SK-N-SH (cell line): ENCODE results near the gene KCNN1. TPM values are rescaled to one million over a fixed set of nuclear protein-coding genes. Genes with fewer than 3 reads are reported as not detected.
A peak's percentile ranks its signal among the peaks of the same experiment; 100 is the strongest.

Experiments used
- CTCF ChIA-PET: fragments of 300-600, 350-600 bp; formaldehyde crosslinking; extraction: SDS; loops from one replicate; lab custom pipeline; 2021; lab: Yijun Ruan, JAX
- POLR2A ChIA-PET: fragments of 350-600 bp; sonication (Branson Sonifier 250); formaldehyde crosslinking; extraction: SDS; loops from one replicate; lab custom pipeline; 2020; ENCODE audit warnings: antibody characterized with exemption, inconsistent platforms; lab: Yijun Ruan, JAX
- DNase-seq: peaks from one replicate; pipeline ENCODE4 v3.0.0; 2012
- H2AFZ ChIP-seq: fragments of 200-600 bp; sonication (generic); 2 replicates; pipeline ENCODE4 v1.8.1; 2016; ENCODE audit warnings: antibody characterized with exemption, mild to moderate bottlenecking, low read depth
- H3F3A ChIP-seq: fragments of 200-600 bp; sonication (generic); replicated peaks from 2 replicates; pipeline ENCODE3; 2016; ENCODE audit warnings: antibody characterized with exemption, mild to moderate bottlenecking; ENCODE audit not compliant: insufficient read depth
- H3K27ac ChIP-seq, 2 experiments: fragments of 200-500 bp in 1 of 2; fragments of 200-600 bp in 1 of 2; sonication (Bioruptor generic) in 1 of 2; sonication (generic), shearing (Covaris generic) in 1 of 2; 2 replicates each; pipeline versions ENCODE4 v1.5.1 to v1.6.1; 2014 to 2016; ENCODE audit warnings: low read depth in 2 of 2, inconsistent platforms in 1 of 2, low read length in 1 of 2, mild to moderate bottlenecking in 1 of 2, mixed read lengths in 1 of 2
- H3K27me3 ChIP-seq: fragments of 200-600 bp; sonication (generic), shearing (Covaris generic); 2 replicates; pipeline ENCODE4 v1.6.1; 2016; ENCODE audit warnings: mixed run types; ENCODE audit not compliant: insufficient read depth
- H3K36me3 ChIP-seq, 2 experiments: fragments of 200-500 bp in 1 of 2; fragments of 200-600 bp in 1 of 2; sonication (Bioruptor generic) in 1 of 2; sonication (generic) in 1 of 2; replicated peaks in 1 of 2; 2 replicates each; pipeline versions ENCODE3 to v1.5.1; 2014 to 2016; ENCODE audit warnings: low read length in 1 of 2, mild to moderate bottlenecking in 1 of 2; ENCODE audit not compliant: insufficient read depth in 2 of 2, control insufficient read depth in 1 of 2
- H3K4me1 ChIP-seq, 2 experiments: fragments of 200-500 bp in 1 of 2; fragments of 200-600 bp in 1 of 2; sonication (Bioruptor generic) in 1 of 2; sonication (generic), shearing (Covaris generic) in 1 of 2; 2 replicates each; pipeline versions ENCODE4 v1.5.1 to v1.6.1; 2014 to 2016; ENCODE audit warnings: low read depth in 1 of 2, low read length in 1 of 2, mixed run types in 1 of 2; ENCODE audit not compliant: insufficient read depth in 2 of 2, control insufficient read depth in 1 of 2
- H3K4me2 ChIP-seq: fragments of 200-600 bp; sonication (generic), shearing (Covaris generic); 2 replicates; pipeline ENCODE4 v1.6.1; 2017; ENCODE audit warnings: mixed run types
- H3K4me3 ChIP-seq, 2 experiments: fragments of 200-500 bp in 1 of 2; fragments of 200-600 bp in 1 of 2; sonication (Bioruptor generic) in 1 of 2; sonication (generic), shearing (Covaris generic) in 1 of 2; 2 replicates each; pipeline versions ENCODE4 v1.5.1 to v1.8.1; 2014 to 2016; ENCODE audit warnings: low read depth in 2 of 2, inconsistent platforms in 1 of 2, low read length in 1 of 2, mild to moderate bottlenecking in 1 of 2, mixed read lengths in 1 of 2, moderate library complexity in 1 of 2
- H3K79me2 ChIP-seq: fragments of 200-600 bp; sonication (generic); 2 replicates; pipeline ENCODE4 v1.8.1; 2017; ENCODE audit warnings: mild to moderate bottlenecking; ENCODE audit not compliant: insufficient read depth
- H3K9ac ChIP-seq: fragments of 200-600 bp; sonication (generic); 2 replicates; pipeline ENCODE4 v1.6.1; 2017; ENCODE audit warnings: mixed run types
- H3K9me2 ChIP-seq: fragments of 200-600 bp; sonication (generic); 2 replicates; pipeline ENCODE4 v1.6.1; 2017; ENCODE audit warnings: mixed run types
- H3K9me3 ChIP-seq: fragments of 200-600 bp; sonication (generic); 2 replicates; pipeline ENCODE4 v1.6.1; 2017; ENCODE audit warnings: mixed run types, mild to moderate bottlenecking, moderate library complexity
- H4K20me1 ChIP-seq: fragments of 200-600 bp; sonication (generic); 2 replicates; pipeline ENCODE4 v1.6.1; 2017; ENCODE audit warnings: mild to moderate bottlenecking, mixed run types; ENCODE audit not compliant: insufficient read depth
- CTCF ChIP-seq: fragments of 200-600 bp; sonication (generic); IDR thresholded peaks from 2 replicates; pipeline ENCODE4 v1.6.1; 2017; ENCODE audit warnings: antibody characterized with exemption, mild to moderate bottlenecking, moderate library complexity
- EZH2phosphoT487 ChIP-seq: fragments of 200-600 bp; sonication (generic); IDR thresholded peaks from 2 replicates; pipeline ENCODE4 v1.6.1; 2017; ENCODE audit warnings: low read depth, mixed run types, mild to moderate bottlenecking, antibody characterized with exemption, moderate library complexity, borderline replicate concordance
- FOSL2 ChIP-seq: IDR thresholded peaks from 2 replicates; pipeline ENCODE4 v1.4.0; 2012; ENCODE audit warnings: low read depth, mild to moderate bottlenecking, moderate library complexity, borderline replicate concordance
- FOXJ3 ChIP-seq: sonication (generic); formaldehyde crosslinking; IDR thresholded peaks from 2 replicates; pipeline ENCODE4 v1.5.1; 2020; ENCODE audit warnings: mild to moderate bottlenecking, missing genetic modification reagents
- MAX ChIP-seq: IDR thresholded peaks from 2 replicates; pipeline ENCODE4 v1.4.0; 2012; ENCODE audit warnings: low read depth
- MEF2A ChIP-seq: IDR thresholded peaks from 2 replicates; pipeline ENCODE4 v1.4.0; 2012; ENCODE audit warnings: low read depth, borderline replicate concordance
- MXI1 ChIP-seq: IDR thresholded peaks from 2 replicates; pipeline ENCODE4 v1.6.1; 2012; ENCODE audit warnings: mild to moderate bottlenecking, low read depth, low read length, improper control_type of control experiment
- POLR2AphosphoS5 ChIP-seq: IDR thresholded peaks from 2 replicates; pipeline ENCODE4 v1.6.1; 2012; ENCODE audit warnings: low read depth, low read length
- RAD21 ChIP-seq: IDR thresholded peaks from 2 replicates; pipeline ENCODE4 v1.6.1; 2012; ENCODE audit warnings: mild to moderate bottlenecking, low read length
- SMC3 ChIP-seq: IDR thresholded peaks from 2 replicates; pipeline ENCODE4 v1.6.1; 2012; ENCODE audit warnings: low read depth, low read length, improper control_type of control experiment
- WGBS: methylation state at CpG from one replicate; pipeline ENCODE4 v1.1.6; 2017; ENCODE audit warnings: low lambda C conversion rate; 5-methylcytosine and 5-hydroxymethylcytosine counted together
- polyA plus RNA-seq, 3 experiments: library from polyadenylated mRNA; depleted of rRNA; stranded (reverse); fragments of >200 nt; gene quantifications; 2 replicates each; pipeline ENCODE4 v1.2.3, GENCODE V29; 2012

KCNN1 gene
- polyA plus RNA-seq, 1 of the 3 experiments (the other 2 are of a cell fraction): 3.6 TPM

GRCh38 chr19:17938092-17938845 lies 28.6 kb upstream of the KCNN1 start:
- H3K79me2 ChIP-seq: peaks cover 18% of the 10 kb centered on the region
- CTCF ChIA-PET: interaction anchor here (0.6 to 21.7 kb wide), 39 partner anchors 8 to 292 kb away, joined by 3 to 464 read pairs (median 5); partner anchors contain the start of genes ARRDC2, KCNN1, RPL18A and SLC5A5
- 54% methylated on average over 6 of the region's 7 CpGs for WGBS
- H3K27me3 ChIP-seq: no peaks in the 10 kb centered on the region
- no peaks in the 10 kb centered on the region for H3K36me3 ChIP-seq
- H3K9me2 ChIP-seq: no peaks in the 10 kb centered on the region
- peaks cover 6% of the 10 kb centered on the region; the same call in 1 of the 2 replicates for H4K20me1 ChIP-seq
- H3K9me3 ChIP-seq: no peaks in the 10 kb centered on the region
- no peak overlapping the region; a peak in 1 of 4 replicates for H3K4me3 ChIP-seq
- no peak overlapping the region for H3K9ac ChIP-seq
- TF ChIP-seq MXI1: 0 out of 2 replicates have a peak, but pooled peaks have one; percentile 14
- TF ChIP-seq CTCF: peak; percentile 95
- TF ChIP-seq FOSL2: peak; percentile 39; the same call in 1 of the 2 replicates
- TF ChIP-seq SMC3: peak; percentile 94
- peak; percentile 50 for TF ChIP-seq MAX
- no peak for TF ChIP-seq FOXJ3 (CRISPR knock-in tag)
- no peak for TF ChIP-seq MEF2A
- peak; percentile 94 for TF ChIP-seq RAD21
- no peak overlapping the region; a peak in 1 of 4 replicates for H3K27ac ChIP-seq
- DNase-seq: peak; percentile 92
- no peaks in the 10 kb centered on the region for H3F3A ChIP-seq
- POLR2A ChIA-PET: interaction anchor here (0.5 to 1.3 kb wide), 3 partner anchors 58 to 63 kb away, joined by 3 to 6 read pairs (median 3); no protein-coding TSS in a partner anchor
- H3K4me2 ChIP-seq: no peak overlapping the region
- peaks cover 0 to 7% of the 10 kb centered on the region in 2 experiments; a peak in 1 of 4 replicates for H3K4me1 ChIP-seq
- no peak overlapping the region for H2AFZ ChIP-seq

- CTCF ChIA-PET: interaction anchor here (0.6 to 21.7 kb wide), 6 partner anchors 7 to 137 kb away, joined by 3 to 464 read pairs (median 4); partner anchors contain the start of genes ARRDC2, CCDC124 and KCNN1
- POLR2A ChIA-PET: no interaction called here
Observed at GRCh38 chr19:17942181-17942580, 24.7 kb upstream of the KCNN1 start.

More at GRCh38 chr19:17942181-17942580, 24.7 kb upstream of the KCNN1 start:
- H3K4me3 ChIP-seq: no peak overlapping the region
- no peak overlapping the region for H3K9ac ChIP-seq
- TF ChIP-seq POLR2AphosphoS5 (no peak), EZH2phosphoT487 (no peak)
- peaks cover 15% of the 10 kb centered on the region for H3F3A ChIP-seq
- no peaks in the 10 kb centered on the region for H3K79me2 ChIP-seq
- no peak overlapping the region for H3K27ac ChIP-seq
- 97% methylated on average over 15 of the region's 17 CpGs for WGBS
- no peaks in the 10 kb centered on the region for H3K27me3 ChIP-seq
- H4K20me1 ChIP-seq: peaks cover 11% of the 10 kb centered on the region
- H3K9me2 ChIP-seq: no peaks in the 10 kb centered on the region
- peaks cover 2 to 9% of the 10 kb centered on the region in 2 experiments; a peak in 2 of 4 replicates for H3K4me1 ChIP-seq
- peaks cover 0 to 2% of the 10 kb centered on the region in 2 experiments for H3K36me3 ChIP-seq
- no peaks in the 10 kb centered on the region for H3K9me3 ChIP-seq
- H2AFZ ChIP-seq: no peak overlapping the region
- no peak overlapping the region for H3K4me2 ChIP-seq
- no peak for DNase-seq
